SK-N-MC (cell line): ENCODE data around the gene CLASP2.
A peak's percentile ranks its signal among the peaks of the same experiment; 100 is the strongest.
"Not testable (repeated sequence)": the region's sequence is repeated elsewhere in the genome, so short reads cannot be mapped to it uniquely, and the experiment has no call there.

ENCODE experiments used
- DNase-seq: peaks from one replicate; pipeline ENCODE4 v3.0.0-alpha.2; 2011; ENCODE audit warnings: low read depth, low spot score
- H3K27ac ChIP-seq: fragments of 200-600 bp; sonication (generic); 2 replicates; pipeline ENCODE4 v1.5.1; 2016; ENCODE audit warnings: mixed run types
- H3K36me3 ChIP-seq: fragments of 200-600 bp; sonication (generic); 2 replicates; pipeline ENCODE4 v1.6.1; 2017; ENCODE audit warnings: antibody characterized with exemption, low read length, mixed read lengths; ENCODE audit not compliant: insufficient read depth
- H3K4me3 ChIP-seq: fragments of 200-600 bp; sonication (generic); 2 replicates; pipeline ENCODE4 v1.5.1; 2016
- H3K9ac ChIP-seq: fragments of 200-600 bp; sonication (generic); 2 replicates; pipeline ENCODE4 v1.8.0; 2017; ENCODE audit warnings: mixed run types, mixed read lengths; ENCODE audit not compliant: insufficient read length
- H3K9me3 ChIP-seq: fragments of 200-600 bp; sonication (generic); 2 replicates; pipeline ENCODE4 v1.6.1; 2017; ENCODE audit warnings: low read depth, mild to moderate bottlenecking, antibody characterized with exemption, low read length, moderate library complexity, mixed read lengths
- EZH2 ChIP-seq: fragments of 200-600 bp; sonication (generic); IDR thresholded peaks from one replicate; pipeline ENCODE4 v1.6.1; 2017; ENCODE audit warnings: antibody characterized with exemption
- FOXP2 ChIP-seq: optimal IDR thresholded peaks from 2 replicates; pipeline ENCODE3; 2011; ENCODE audit warnings: mild to moderate bottlenecking, moderate library complexity; ENCODE audit not compliant: insufficient read depth; ENCODE audit errors: extremely low read length, control extremely low read depth
- POLR2AphosphoS5 ChIP-seq: IDR thresholded peaks from 2 replicates; pipeline ENCODE4 v1.6.1; 2012; ENCODE audit warnings: mild to moderate bottlenecking, low read depth, low read length, borderline replicate concordance

The CLASP2 gene

GRCh38 chr3:33668618-33669017 is 49.4 kb downstream of the CLASP2 start:
- Histone ChIP-seq H3K4me3 (no peak overlapping the region), H3K27ac (no peak overlapping the region), H3K36me3 (no peaks in the 10 kb centered on the region), H3K9ac (no peak overlapping the region), H3K9me3 (no peaks in the 10 kb centered on the region)
- DNase-seq = no peak
- TF ChIP-seq EZH2 = no peak
- no peak for TF ChIP-seq POLR2AphosphoS5
- TF ChIP-seq FOXP2 = no peak

- no peak overlapping the region for H3K9ac ChIP-seq
- no peak for DNase-seq
- no peak overlapping the region for H3K4me3 ChIP-seq
- no peaks in the 10 kb centered on the region for H3K36me3 ChIP-seq
- no peak for TF ChIP-seq FOXP2
- TF ChIP-seq POLR2AphosphoS5 = no peak
- TF ChIP-seq EZH2 = no peak
- no peaks in the 10 kb centered on the region for H3K9me3 ChIP-seq
- no peak overlapping the region for H3K27ac ChIP-seq
Observed at GRCh38 chr3:33665294-33665693, 52.8 kb downstream of the CLASP2 start.

- TF ChIP-seq FOXP2 = no peak
- Histone ChIP-seq H3K36me3 (no peaks in the 10 kb centered on the region), H3K9me3 (no peaks in the 10 kb centered on the region), H3K9ac (no peak overlapping the region), H3K4me3 (no peak overlapping the region), H3K27ac (no peak overlapping the region)
- no peak for DNase-seq
Observed at GRCh38 chr3:33664195-33664594, 53.9 kb downstream of the CLASP2 start.

GRCh38 chr3:33663042-33663441 is 55.0 kb downstream of the CLASP2 start:
- Histone ChIP-seq H3K9me3 (no peaks in the 10 kb centered on the region), H3K9ac (no peak overlapping the region), H3K27ac (no peak overlapping the region), H3K4me3 (no peak overlapping the region), H3K36me3 (no peaks in the 10 kb centered on the region)
- TF ChIP-seq EZH2 (no peak), POLR2AphosphoS5 (no peak), FOXP2 (no peak)
- no peak for DNase-seq

- Histone ChIP-seq H3K27ac (peak overlapping the region; percentile 79; the same call in 1 of the 2 replicates), H3K36me3 (no peaks in the 10 kb centered on the region), H3K4me3 (peak overlapping the region; percentile 72), H3K9me3 (no peaks in the 10 kb centered on the region), H3K9ac (peak overlapping the region; percentile 49)
- TF ChIP-seq FOXP2 (no peak), EZH2 (no peak), POLR2AphosphoS5 (no peak)
- DNase-seq = no peak
Observed at GRCh38 chr3:33659856-33660434, 58.1 kb downstream of the CLASP2 start.

- TF ChIP-seq POLR2AphosphoS5 (0 out of 2 replicates have a peak, but pooled peaks have one; percentile 29), EZH2 (no peak)
- Histone ChIP-seq H3K27ac (peak overlapping the region; percentile 79; the same call in 1 of the 2 replicates), H3K36me3 (no peaks in the 10 kb centered on the region), H3K9me3 (no peaks in the 10 kb centered on the region), H3K9ac (peak overlapping the region; percentile 49), H3K4me3 (peak overlapping the region; percentile 72)
- no peak for DNase-seq
Observed at GRCh38 chr3:33658991-33659848, 58.8 kb downstream of the CLASP2 start.

- Histone ChIP-seq H3K27ac (no peak overlapping the region; the same call in 1 of the 2 replicates), H3K9ac (no peak overlapping the region), H3K4me3 (peak overlapping the region; percentile 72), H3K36me3 (no peaks in the 10 kb centered on the region), H3K9me3 (no peaks in the 10 kb centered on the region)
- DNase-seq = no peak
- no peak for TF ChIP-seq POLR2AphosphoS5
- TF ChIP-seq FOXP2 = no peak
- no peak for TF ChIP-seq EZH2
Observed at GRCh38 chr3:33658621-33658990, 59.4 kb downstream of the CLASP2 start.

- no peak for TF ChIP-seq EZH2
- no peak for TF ChIP-seq FOXP2
- Histone ChIP-seq H3K4me3 (peak overlapping the region; percentile 72; the same call in 1 of the 2 replicates), H3K9ac (no peak overlapping the region)
Observed at GRCh38 chr3:33658039-33658438, 60.0 kb downstream of the CLASP2 start.

GRCh38 chr3:33652736-33653135 is 65.3 kb downstream of the CLASP2 start:
- Histone ChIP-seq H3K27ac (no peak overlapping the region), H3K36me3 (no peaks in the 10 kb centered on the region), H3K9me3 (no peaks in the 10 kb centered on the region), H3K9ac (no peak overlapping the region), H3K4me3 (no peak overlapping the region)
- DNase-seq = no peak
- TF ChIP-seq EZH2 (no peak), FOXP2 (no peak), POLR2AphosphoS5 (no peak)

More at GRCh38 chr3:33658039-33658438, 60.0 kb downstream of the CLASP2 start:
- no peak for DNase-seq
- no peaks in the 10 kb centered on the region for H3K9me3 ChIP-seq
- no peaks in the 10 kb centered on the region for H3K36me3 ChIP-seq
- H3K27ac ChIP-seq = no peak overlapping the region

GRCh38 chr3:33651101-33651500 is 67.0 kb downstream of the CLASP2 start:
- not testable (repeated sequence) for H3K36me3 ChIP-seq, H3K4me3 ChIP-seq

More at GRCh38 chr3:33651101-33651500, 67.0 kb downstream of the CLASP2 start:
- H3K9me3 ChIP-seq, DNase-seq, H3K27ac ChIP-seq, H3K9ac ChIP-seq: not testable (repeated sequence)
